Effector memory CD8-positive, alpha-beta T cell (primary cell): ENCODE data around the gene NXNL1.
A peak's percentile ranks its signal among the peaks of the same experiment; 100 is the strongest.
"Not testable (repeated sequence)": the region's sequence is repeated elsewhere in the genome, so short reads cannot be mapped to it uniquely, and the experiment has no call there.

Experiments used
- ATAC-seq: fragments of 150-1000 bp; cut with Tn5 transposase; replicated peaks from 2 replicates; pipeline ENCODE4 v1.10.0; 2021; ENCODE audit warnings: mild to moderate bottlenecking, moderate library complexity
- DNase-seq, 3 experiments: peaks; one replicate each; pipeline ENCODE4 v3.0.0; 2021
- H3K27ac Mint-ChIP-seq, 2 donors: one replicate each; pipeline ENCODE4 v1.8.0; 2022; ENCODE audit warnings: mild to moderate bottlenecking in 2 of 2, mixed read lengths in 2 of 2, moderate library complexity in 2 of 2
- H3K27me3 Mint-ChIP-seq, 2 donors: one replicate each; pipeline ENCODE4 v1.8.0; 2022; ENCODE audit warnings: mixed read lengths in 2 of 2
- H3K36me3 Mint-ChIP-seq: one replicate; pipeline ENCODE4 v1.8.0; 2022; ENCODE audit warnings: mild to moderate bottlenecking, moderate library complexity, mixed read lengths; ENCODE audit not compliant: insufficient read depth
- H3K4me1 Mint-ChIP-seq, 2 donors: one replicate each; pipeline ENCODE4 v1.8.0; 2022; ENCODE audit warnings: low read depth in 2 of 2, mixed read lengths in 2 of 2
- H3K4me3 Mint-ChIP-seq, 2 donors: one replicate each; pipeline ENCODE4 v1.8.0; 2022; ENCODE audit warnings: mild to moderate bottlenecking in 2 of 2, mixed read lengths in 2 of 2, moderate library complexity in 2 of 2
- H3K9me3 Mint-ChIP-seq, 2 donors: one replicate each; pipeline ENCODE4 v1.8.0; 2022; ENCODE audit warnings: mixed read lengths in 2 of 2
- total RNA-seq, 9 experiments: gene quantifications; one replicate each; lab custom pipeline; 2026; lab: John Stamatoyannopoulos, UW

Gene NXNL1
- 0 reads per million in 9 experiments for total RNA-seq

- Mint-ChIP-seq H3K4me3 (no peak within 1 kb of the TSS), H3K27me3 (peaks cover 28 to 62% of the 10 kb centered on the region in 2 donors), H3K27ac (no peak within 1 kb of the TSS), H3K9me3 (no peaks in the 10 kb centered on the region), H3K36me3 (peaks cover 3% of the 10 kb centered on the region), H3K4me1 (no peaks in the 10 kb centered on the region)
- no peak for ATAC-seq
- DNase-seq = no peak
These were observed at the start of gene NXNL1 for GRCh38 chr19:17460372-17461230. Gene NXNL1, minus strand, starts transcription at chr19:17460926. Its CDS starts 57 bp downstream, at chr19:17460869.

- not testable (repeated sequence) for H3K27ac Mint-ChIP-seq, H3K27me3 Mint-ChIP-seq, DNase-seq, H3K4me3 Mint-ChIP-seq, H3K9me3 Mint-ChIP-seq, ATAC-seq
- Mint-ChIP-seq H3K4me1 (peaks cover 23 to 24% of the 10 kb centered on the region in 2 donors), H3K36me3 (peaks cover 35% of the 10 kb centered on the region)
These were observed 47.8 kb upstream of the NXNL1 start for GRCh38 chr19:17508558-17508933.

GRCh38 chr19:17506745-17507144 lies 46.0 kb upstream of the NXNL1 start:
- ATAC-seq (no peak), DNase-seq (no peak)
- Mint-ChIP-seq H3K27ac (no peak overlapping the region), H3K4me3 (no peak overlapping the region), H3K27me3 (no peaks in the 10 kb centered on the region), H3K9me3 (no peaks in the 10 kb centered on the region), H3K36me3 (peaks cover 28% of the 10 kb centered on the region), H3K4me1 (peaks cover 13 to 15% of the 10 kb centered on the region in 2 donors)

GRCh38 chr19:17505223-17505622 lies 44.5 kb upstream of the NXNL1 start:
- Mint-ChIP-seq H3K36me3 (peaks cover 18% of the 10 kb centered on the region), H3K9me3 (no peaks in the 10 kb centered on the region), H3K4me1 (peaks cover 4 to 7% of the 10 kb centered on the region in 2 donors), H3K4me3 (no peak overlapping the region), H3K27ac (peak overlapping the region; percentile 60 to 85), H3K27me3 (no peaks in the 10 kb centered on the region)
- ATAC-seq (no peak), DNase-seq (no peak)

- peaks cover 9 to 12% of the 10 kb centered on the region in 2 donors for H3K4me1 Mint-ChIP-seq
- H3K27ac Mint-ChIP-seq = peak overlapping the region in 1 of 2 donors; percentile 85
- DNase-seq (no peak), ATAC-seq (no peak)
- H3K4me3 Mint-ChIP-seq = no peak overlapping the region
- H3K9me3 Mint-ChIP-seq = no peaks in the 10 kb centered on the region
- no peaks in the 10 kb centered on the region for H3K27me3 Mint-ChIP-seq
- peaks cover 16% of the 10 kb centered on the region for H3K36me3 Mint-ChIP-seq
These were observed 43.7 kb upstream of the NXNL1 start for GRCh38 chr19:17504456-17504855.

- Mint-ChIP-seq H3K4me1 (peaks cover 10 to 12% of the 10 kb centered on the region in 2 donors), H3K27ac (peak overlapping the region; percentile 64 to 71), H3K9me3 (no peaks in the 10 kb centered on the region), H3K27me3 (no peaks in the 10 kb centered on the region), H3K36me3 (peaks cover 13% of the 10 kb centered on the region), H3K4me3 (no peak overlapping the region)
- DNase-seq (no peak), ATAC-seq (no peak)
These were observed 43.3 kb upstream of the NXNL1 start for GRCh38 chr19:17504030-17504429.

GRCh38 chr19:17503240-17503639 lies 42.5 kb upstream of the NXNL1 start:
- Mint-ChIP-seq H3K36me3 (peaks cover 11% of the 10 kb centered on the region), H3K9me3 (no peaks in the 10 kb centered on the region), H3K4me3 (no peak overlapping the region), H3K27me3 (no peaks in the 10 kb centered on the region), H3K4me1 (peaks cover 10% of the 10 kb centered on the region in 2 donors), H3K27ac (no peak overlapping the region)
- ATAC-seq (no peak), DNase-seq (no peak)

- H3K4me3 Mint-ChIP-seq = no peak overlapping the region
- no peak overlapping the region for H3K27ac Mint-ChIP-seq
- ATAC-seq = no peak
- DNase-seq = no peak
- H3K4me1 Mint-ChIP-seq = peaks cover 17 to 18% of the 10 kb centered on the region in 2 donors
- H3K27me3 Mint-ChIP-seq = no peaks in the 10 kb centered on the region
- H3K9me3 Mint-ChIP-seq = no peaks in the 10 kb centered on the region
- peaks cover 6% of the 10 kb centered on the region for H3K36me3 Mint-ChIP-seq
These were observed 39.9 kb upstream of the NXNL1 start for GRCh38 chr19:17500447-17501198.

GRCh38 chr19:17499648-17500446 lies 39.1 kb upstream of the NXNL1 start:
- no peak for DNase-seq

GRCh38 chr19:17499025-17499424 lies 38.3 kb upstream of the NXNL1 start:
- H3K36me3 Mint-ChIP-seq, H3K27me3 Mint-ChIP-seq, H3K4me3 Mint-ChIP-seq, ATAC-seq, H3K9me3 Mint-ChIP-seq, DNase-seq: not testable (repeated sequence)
- Mint-ChIP-seq H3K4me1 (peaks cover 18% of the 10 kb centered on the region in 2 donors), H3K27ac (peak overlapping the region in 1 of 2 donors; percentile 81)

More at GRCh38 chr19:17499648-17500446, 39.1 kb upstream of the NXNL1 start:
- Mint-ChIP-seq H3K36me3 (peaks cover 6% of the 10 kb centered on the region), H3K4me3 (no peak overlapping the region), H3K27me3 (no peaks in the 10 kb centered on the region), H3K27ac (peak overlapping the region; percentile 81 to 85), H3K4me1 (peaks cover 18 to 19% of the 10 kb centered on the region in 2 donors), H3K9me3 (no peaks in the 10 kb centered on the region)
- no peak for ATAC-seq

GRCh38 chr19:17497149-17497798 lies 36.5 kb upstream of the NXNL1 start:
- Mint-ChIP-seq H3K27me3 (no peaks in the 10 kb centered on the region), H3K4me3 (no peak overlapping the region), H3K4me1 (peaks cover 16 to 18% of the 10 kb centered on the region in 2 donors), H3K9me3 (no peaks in the 10 kb centered on the region), H3K27ac (no peak overlapping the region), H3K36me3 (peaks cover 6% of the 10 kb centered on the region)
- no peak for ATAC-seq
- DNase-seq = no peak

GRCh38 chr19:17496337-17496997 lies 35.7 kb upstream of the NXNL1 start:
- DNase-seq (peak; percentile 76 to 78 (median 77)), ATAC-seq (peak; percentile 99)
- H3K4me3 Mint-ChIP-seq = peak overlapping the region; percentile 15 to 40
- peaks cover 3% of the 10 kb centered on the region for H3K36me3 Mint-ChIP-seq
- no peaks in the 10 kb centered on the region for H3K27me3 Mint-ChIP-seq
- H3K27ac Mint-ChIP-seq = peak overlapping the region in 1 of 2 donors; percentile 17
- H3K9me3 Mint-ChIP-seq = no peaks in the 10 kb centered on the region
- H3K4me1 Mint-ChIP-seq = peaks cover 16 to 18% of the 10 kb centered on the region in 2 donors
